HFF-Myc (cell line): ENCODE data around the gene GREB1.

Source experiments
- DNase-seq: peaks from one replicate; pipeline ENCODE4 v3.0.0-alpha.2; 2011; ENCODE audit warnings: low read depth; ENCODE audit errors: extremely low read depth
- H3K4me3 ChIP-seq: replicated peaks from 2 replicates; pipeline ENCODE4 v1.5.1; 2011; ENCODE audit warnings: low read depth, mild to moderate bottlenecking, control low read depth, low read length
- CTCF ChIP-seq: IDR thresholded peaks from 2 replicates; pipeline ENCODE4 v1.5.1; 2012; ENCODE audit warnings: mild to moderate bottlenecking, low read depth, low read length, control low read depth; ENCODE audit errors: missing control alignments

GREB1 gene

GRCh38 chr2:11618708-11619062, 84.8 kb downstream of the GREB1 start:
- H3K4me3 ChIP-seq: no peak overlapping the region
- TF ChIP-seq CTCF: no peak
- no peak for DNase-seq

- TF ChIP-seq CTCF: no peak
- no peak for DNase-seq
- H3K4me3 ChIP-seq: no peak overlapping the region
These were observed 87.6 kb downstream of the GREB1 start for GRCh38 chr2:11621410-11621809.

DNA sequence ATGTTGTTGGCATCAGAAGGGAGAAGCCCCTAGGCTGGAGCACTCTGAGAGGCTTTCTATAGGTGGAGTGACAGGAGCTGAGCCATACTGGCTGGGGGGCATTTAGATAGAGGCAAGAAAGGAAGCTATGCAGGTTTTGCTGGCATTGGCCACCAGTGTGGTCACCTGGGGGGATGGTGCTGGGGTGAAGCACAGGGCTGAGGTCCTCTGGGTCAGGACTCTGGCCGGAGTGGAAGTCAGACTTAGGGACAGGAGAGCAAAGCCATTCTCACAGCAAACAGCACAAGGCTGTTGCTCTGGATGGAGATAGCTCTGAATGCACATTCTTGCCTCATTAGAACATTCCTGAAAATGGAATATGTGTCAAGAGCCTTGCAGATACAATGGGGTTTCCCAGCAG, 88.8 kb downstream of the GREB1 start:
- H3K4me3 ChIP-seq: no peak overlapping the region
- no peak for TF ChIP-seq CTCF
- no peak for DNase-seq

GRCh38 chr2:11624893-11625292, 91.0 kb downstream of the GREB1 start:
- no peak for DNase-seq
- no peak for TF ChIP-seq CTCF
- H3K4me3 ChIP-seq: no peak overlapping the region

DNA sequence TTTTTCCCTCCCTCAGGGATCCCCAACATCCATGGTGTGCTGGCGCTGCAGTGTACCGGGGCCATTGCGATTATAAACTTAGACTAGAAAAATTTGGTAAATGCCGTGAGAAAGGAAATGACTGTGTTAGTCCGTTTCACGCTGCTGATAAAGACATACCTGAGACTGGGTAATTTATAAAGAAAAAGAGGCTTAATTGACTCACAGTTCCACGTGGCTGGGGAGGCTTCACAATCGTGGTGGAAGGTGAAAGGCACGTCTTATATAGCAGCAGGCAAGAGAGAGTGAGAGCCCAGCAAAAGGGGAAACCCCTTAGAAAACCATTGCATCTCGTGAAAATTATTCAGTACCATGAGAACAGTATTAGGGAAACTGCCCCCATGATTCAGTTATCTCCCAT, 91.8 kb downstream of the GREB1 start:
- no peak for TF ChIP-seq CTCF
- no peak overlapping the region for H3K4me3 ChIP-seq
- DNase-seq: no peak

GRCh38 chr2:11628675-11629074, 94.8 kb downstream of the GREB1 start:
- DNase-seq: no peak
- no peak overlapping the region for H3K4me3 ChIP-seq
- no peak for TF ChIP-seq CTCF

DNA sequence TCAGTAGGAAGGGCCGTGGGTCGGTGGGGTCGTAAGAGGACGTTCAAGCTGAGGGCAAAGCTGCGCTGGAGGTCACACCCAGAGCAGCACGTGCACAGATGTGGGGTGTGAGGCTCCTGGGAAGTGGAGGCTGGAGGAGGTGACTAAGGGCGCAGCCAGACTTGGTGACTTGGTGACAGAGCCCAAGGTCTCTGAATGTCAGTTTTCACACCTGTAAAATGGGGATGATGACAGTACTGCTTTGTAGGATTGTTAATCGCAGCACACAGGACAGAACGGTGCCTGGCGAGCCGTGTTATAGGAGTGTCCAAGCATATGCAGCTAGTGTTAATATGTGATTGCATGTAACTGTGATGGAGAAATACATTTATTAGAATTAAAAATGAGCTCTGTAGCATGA, 95.4 kb downstream of the GREB1 start:
- DNase-seq: no peak
- no peak overlapping the region for H3K4me3 ChIP-seq

More for the DNA sequence above, 95.4 kb downstream of the GREB1 start:
- no peak for TF ChIP-seq CTCF
